DMS153 treated with DMSO at 0.1 percent for 48 hours (cell line): ENCODE results near the gene MTMR10.

Experiments
- DNase-seq: peaks from one replicate; lab custom pipeline; 2025; ENCODE audit not compliant: unreplicated experiment; lab: John Stamatoyannopoulos, UW

Gene MTMR10

DNA sequence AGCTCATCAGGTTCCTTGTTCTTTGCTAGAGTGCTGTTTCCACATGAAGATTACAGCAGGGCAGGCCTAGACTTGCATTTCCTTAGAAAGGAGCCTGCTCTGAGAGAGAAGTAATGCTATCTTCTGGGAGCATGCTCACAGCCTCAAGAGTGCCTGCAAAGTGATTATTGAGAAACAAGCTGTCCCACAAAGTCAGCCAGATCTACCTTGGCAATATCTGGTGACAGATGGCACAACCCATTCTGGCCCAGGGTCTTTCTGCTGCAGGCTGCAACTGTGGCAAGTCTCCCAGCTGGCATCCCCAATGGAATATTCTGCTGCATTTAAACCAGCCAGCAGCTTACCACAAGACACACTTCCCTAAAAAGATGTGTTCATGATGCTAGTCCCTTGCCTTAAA, 29.3 kb downstream of the MTMR10 start:
- DNase-seq: no peak

DNA sequence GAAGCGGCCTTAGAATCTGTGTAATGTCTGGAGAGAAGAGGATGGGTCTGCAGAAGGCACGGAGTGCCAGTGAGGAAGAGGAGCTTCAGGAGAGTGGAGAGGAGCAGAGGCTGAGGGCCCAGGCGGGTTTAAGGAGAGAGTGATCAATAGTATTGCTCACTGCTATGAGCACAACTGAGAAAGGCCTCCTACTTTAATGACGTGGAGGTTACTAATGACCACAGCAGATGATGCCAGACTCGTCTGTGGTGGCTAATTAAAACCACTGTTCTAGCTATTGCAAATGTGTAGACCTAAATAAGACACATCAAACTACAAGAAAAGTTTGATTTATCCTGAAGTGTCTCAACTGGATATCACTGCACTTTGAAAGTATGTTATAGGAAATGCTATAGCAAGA, 33.2 kb downstream of the MTMR10 start:
- no peak for DNase-seq

GRCh38 chr15:30956216-30957124, 35.0 kb downstream of the MTMR10 start:
- no peak for DNase-seq

DNA sequence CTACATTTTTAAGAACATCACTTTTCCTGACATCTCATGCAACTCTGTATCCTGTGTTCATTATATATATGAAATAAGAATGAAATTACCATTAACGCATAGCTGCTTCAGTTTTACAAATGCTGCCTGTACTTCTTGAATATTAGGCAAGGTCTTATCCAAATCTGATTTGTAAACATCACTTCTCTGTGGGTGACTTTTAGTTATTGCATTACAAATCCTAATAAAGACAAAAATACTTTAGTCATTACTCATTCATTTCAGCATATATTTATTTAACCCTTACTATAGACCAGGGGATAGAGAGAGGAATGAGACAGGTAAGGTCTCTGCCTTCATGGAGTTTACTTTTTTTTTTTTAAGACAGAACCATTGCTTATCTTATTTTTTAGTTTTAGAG, 36.8 kb downstream of the MTMR10 start:
- no peak for DNase-seq

DNA sequence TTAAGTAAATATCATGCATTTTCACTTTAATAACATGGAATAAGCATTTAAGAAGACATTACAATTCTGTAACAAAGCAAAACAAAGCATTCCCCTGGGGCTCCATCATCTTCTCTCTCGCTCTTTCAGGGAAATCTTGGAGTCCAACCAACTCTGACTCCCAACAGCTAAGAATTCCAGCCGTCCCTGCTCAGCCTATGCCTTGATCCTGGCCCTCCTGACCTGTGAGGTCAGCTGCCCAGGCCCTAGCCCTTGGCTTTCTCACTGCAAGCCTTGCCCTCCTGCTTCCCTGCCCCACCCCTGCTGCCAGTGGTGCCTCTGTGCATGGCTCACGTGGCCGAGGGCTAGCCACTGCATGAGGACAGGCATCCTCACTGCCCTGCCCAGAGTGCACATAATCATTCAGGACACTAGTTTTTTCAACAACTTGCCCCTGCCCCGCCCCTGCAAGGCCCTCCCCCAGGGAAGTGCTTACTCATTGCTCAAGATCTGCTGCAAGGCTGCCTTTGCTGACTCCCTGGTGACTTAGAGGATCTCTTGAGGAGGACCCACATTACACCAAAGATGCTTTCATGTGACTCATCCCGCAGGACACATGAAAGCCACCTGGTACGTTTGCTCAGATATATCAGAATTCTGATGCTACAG, 37.6 kb downstream of the MTMR10 start:
- no peak for DNase-seq

- DNase-seq: no peak
These were observed 38.2 kb downstream of the MTMR10 start for GRCh38 chr15:30953183-30953582.

DNA sequence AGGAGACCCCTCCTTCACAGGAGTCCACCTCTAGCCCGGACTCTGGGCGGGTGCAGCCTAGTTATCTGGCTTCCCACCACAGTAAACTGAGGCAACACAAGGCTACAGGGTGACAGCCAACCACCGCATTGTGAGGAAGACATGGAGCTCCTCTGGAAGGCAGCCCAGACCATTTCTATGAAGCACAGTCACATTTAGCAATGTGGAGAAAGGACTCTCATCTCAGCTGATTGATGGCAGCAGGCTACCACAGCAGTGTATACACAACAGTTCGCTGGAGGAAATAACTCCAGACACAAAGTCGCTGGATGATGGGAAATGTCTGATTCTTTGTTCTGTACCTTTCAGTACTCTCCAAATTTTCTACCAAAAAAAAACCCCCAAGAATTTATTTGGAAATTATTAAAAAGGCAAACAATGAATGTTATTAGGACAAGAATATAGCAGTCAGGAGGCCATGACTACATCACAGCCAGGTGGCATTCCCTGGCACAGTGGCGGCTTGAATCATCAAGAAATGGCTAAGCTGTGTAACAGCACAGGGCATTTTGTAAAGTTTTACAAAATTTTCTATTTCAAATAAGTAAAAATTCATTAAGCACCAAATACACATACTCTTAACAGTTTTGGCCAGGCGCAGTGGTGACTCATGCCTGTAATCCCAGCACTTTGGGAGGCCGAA, 47.6 kb downstream of the MTMR10 start:
- no peak for DNase-seq

DNA sequence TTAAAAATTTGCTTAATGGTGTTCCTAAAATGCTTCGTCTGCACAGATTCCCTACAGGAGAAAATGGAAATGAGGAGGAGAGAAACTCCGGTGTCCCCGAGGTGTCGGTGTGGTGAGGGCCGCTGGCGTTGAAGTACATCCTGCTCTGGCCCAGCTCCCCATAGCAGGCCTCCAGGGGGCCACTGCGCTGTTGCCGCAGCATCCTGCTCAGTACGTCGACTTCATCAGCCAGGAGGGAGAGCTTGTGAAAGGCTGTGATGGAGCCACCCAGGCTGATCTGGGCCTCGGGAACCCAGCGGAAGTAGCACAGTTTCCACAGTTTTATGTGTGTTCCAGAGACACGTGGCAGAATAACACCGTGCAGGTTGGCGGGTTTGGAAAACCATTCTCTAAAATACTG, 49.9 kb downstream of the MTMR10 start:
- DNase-seq: no peak

- DNase-seq: no peak
These were observed 51.1 kb downstream of the MTMR10 start for GRCh38 chr15:30940359-30940758.

GRCh38 chr15:30939161-30939560, 52.3 kb downstream of the MTMR10 start:
- no peak for DNase-seq

GRCh38 chr15:30933293-30933692, 58.1 kb downstream of the MTMR10 start:
- no peak for DNase-seq

DNA sequence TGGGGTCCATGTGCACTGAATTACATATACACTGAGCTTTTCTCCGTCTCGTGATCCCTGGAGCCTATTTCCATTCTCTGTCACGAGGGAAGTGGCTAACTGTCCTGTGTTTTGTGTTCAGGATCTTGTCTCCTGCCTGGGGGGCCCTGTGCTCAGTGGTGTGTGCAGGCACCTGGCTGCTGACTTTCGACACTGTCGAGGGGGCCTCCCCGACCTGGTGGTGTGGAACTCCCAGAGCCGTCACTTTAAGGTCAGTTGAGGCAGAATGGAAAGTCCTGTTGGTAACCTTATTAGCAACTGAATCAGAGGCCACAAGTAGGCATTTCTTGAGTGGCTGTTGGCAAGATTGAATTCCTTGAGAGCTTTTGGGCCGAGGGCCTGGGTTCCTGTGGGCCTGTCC, 61.0 kb downstream of the MTMR10 start:
- no peak for DNase-seq

- DNase-seq: no peak
These were observed 61.4 kb downstream of the MTMR10 start for GRCh38 chr15:30929982-30930381.

DNA sequence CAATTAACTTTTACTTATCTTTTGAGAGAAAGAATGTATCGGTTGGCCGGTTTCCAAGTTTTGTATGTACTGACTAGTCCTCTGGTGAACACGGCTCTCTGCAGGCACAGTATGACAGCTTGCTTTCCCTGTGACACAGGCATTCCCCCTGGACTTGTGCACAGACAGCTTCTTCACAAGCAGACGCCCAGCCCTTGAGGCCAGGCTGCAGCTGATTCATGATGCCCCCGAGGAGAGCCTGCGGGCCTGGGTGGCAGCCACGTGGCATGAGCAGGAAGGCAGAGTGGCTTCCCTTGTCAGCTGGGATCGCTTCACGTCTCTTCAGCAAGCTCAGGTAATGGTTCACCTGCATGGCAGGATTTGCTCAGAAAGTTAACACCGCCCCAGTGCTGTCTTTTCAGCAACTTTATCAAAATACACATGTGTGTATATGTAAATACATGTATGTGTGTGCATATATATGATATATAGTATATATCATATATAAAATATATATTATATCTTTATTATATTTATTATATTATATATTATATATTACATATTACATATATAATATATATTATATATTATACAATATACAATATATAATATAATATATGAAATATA, 62.3 kb downstream of the MTMR10 start:
- DNase-seq: no peak

DNA sequence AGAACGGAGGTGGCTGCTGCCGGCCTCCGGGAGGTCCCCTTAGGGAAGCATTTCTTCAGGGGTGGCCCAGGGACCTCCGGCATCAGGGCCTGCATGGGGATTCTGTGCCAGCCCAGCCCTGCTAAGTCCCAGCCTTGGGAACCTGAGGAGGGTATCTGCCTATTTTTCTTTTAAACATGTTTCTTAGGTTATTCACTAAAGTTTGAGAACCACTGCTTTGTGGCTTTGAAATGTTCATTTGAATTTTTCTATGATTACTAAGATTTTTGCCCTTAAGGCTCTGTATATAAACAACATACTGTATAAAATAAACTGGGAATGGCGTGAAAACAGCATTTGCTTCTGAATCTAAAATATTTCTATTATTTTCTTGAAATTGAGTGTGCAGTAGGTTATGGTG, 63.4 kb downstream of the MTMR10 start:
- DNase-seq: no peak

DNA sequence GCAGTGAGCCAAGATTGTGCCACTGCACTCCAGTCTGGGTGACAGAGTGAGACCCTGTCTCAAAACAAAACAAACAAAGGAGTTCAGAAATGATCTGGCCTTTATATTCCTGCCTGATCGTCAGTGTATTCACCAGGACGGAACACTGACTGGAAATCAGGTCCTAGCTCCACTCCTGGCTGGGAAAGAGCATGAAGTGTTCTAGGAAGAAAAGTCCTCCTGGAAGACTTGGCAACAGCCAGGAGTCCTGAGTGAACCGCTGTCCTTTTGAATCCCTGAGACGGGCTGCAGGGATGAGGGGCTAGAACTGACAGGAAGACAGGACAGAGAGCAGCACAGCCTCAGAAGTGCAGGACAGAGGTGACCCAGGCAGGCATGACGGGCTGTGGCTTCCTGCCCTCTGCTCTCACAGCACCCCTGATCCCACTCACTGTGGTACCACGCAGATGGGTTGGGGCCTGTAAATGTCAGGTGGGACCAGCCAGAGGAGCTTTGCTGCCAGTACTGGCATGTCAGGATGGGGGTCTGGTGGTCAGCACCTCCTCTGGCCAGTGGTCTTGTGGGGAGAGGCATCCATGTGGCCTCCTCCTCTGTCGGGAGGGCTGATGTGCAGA, 64.2 kb downstream of the MTMR10 start:
- DNase-seq: no peak

DNA sequence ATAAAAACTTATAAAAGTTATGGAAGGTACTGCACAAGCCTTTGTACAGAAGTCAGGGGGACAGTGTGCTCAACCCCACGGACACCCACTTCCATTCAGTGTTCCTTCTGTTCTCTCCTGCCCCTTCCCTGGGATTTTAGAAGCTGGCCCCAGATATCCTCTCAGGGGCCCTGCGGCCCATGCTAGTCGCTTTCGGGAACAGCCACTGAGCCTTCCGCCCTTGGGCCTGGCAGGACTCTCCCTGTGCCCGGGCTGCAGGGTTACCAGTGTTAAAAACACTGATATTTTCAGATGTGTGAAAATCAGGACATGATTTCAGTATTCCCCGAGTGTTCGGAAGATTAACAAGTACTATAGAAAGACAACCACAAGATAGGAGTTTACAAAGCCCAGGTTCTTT, 65.3 kb downstream of the MTMR10 start:
- DNase-seq: no peak

- no peak for DNase-seq
These were observed 65.7 kb downstream of the MTMR10 start for GRCh38 chr15:30925686-30926085.

DNA sequence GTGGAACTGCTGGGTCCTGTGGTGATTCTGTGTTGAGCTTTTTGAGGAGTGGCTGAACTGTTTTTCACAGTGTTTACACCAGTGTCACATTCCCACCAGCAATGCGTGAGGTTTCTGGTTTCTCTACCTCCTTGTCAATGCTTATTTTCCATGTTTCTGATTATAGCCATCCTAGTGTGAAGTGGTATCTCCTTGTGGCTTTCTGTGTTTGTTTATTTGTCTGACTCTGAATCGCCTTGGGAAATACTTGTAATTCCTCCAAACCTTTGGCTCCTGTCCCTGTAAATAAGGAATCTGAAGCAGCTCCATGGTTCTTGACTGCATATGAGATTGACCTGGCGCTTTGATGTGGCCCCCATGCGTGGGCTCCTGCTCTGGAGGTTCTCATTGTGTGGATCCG, 67.1 kb downstream of the MTMR10 start:
- DNase-seq: no peak

DNA sequence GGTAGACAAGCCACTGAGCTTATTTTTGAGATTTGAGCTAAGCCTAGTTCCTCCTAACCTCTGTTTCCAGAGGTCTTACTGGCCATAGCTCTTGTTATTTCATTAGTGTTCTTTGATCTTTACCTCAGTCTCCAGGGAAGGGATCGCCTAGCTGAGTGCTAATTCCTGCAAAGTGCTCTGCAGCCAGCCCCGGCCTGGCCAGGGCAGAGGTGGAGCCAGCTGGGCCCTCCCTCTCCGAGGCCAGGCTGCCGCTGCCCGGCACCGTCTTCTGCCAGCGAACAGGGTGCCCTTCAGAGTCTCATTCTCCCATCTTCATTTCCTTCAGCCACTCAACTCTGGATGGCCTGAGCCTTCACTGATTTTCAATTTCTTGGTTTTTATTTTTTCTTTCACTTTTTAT, 68.0 kb downstream of the MTMR10 start:
- DNase-seq: no peak
